ENCODE measurements around the gene ARPC5L.

ARPC5L gene

DNA sequence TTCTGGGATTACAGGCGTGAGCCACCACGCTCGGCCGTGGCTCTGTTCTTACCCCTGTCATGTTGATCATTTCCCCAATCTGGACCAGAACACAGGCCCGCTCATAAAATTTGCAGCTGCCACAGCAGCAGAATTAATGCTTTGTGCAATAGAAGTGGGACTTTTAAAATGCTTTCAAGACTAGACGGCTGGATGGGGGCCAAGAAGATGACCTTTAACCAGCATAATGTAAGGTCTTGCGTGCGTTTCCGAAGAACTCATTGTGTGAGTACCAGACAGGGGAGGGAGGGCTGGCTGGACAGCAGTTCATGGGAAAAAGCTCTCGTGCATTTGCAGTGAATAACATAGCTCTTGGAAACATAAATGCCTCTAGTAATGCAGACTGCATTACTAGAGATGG lies 12.1 kb upstream of the ARPC5L start:
- no peak overlapping the region for H4K8ac ChIP-seq (ENCODE audit: low read length)
- no peak overlapping the region for H3K9ac ChIP-seq (ENCODE audit: low read length)
- DNase-seq, result peak; percentile 88
- peaks cover 15% of the 10 kb centered on the region for H3K4me1 ChIP-seq (ENCODE audit: control insufficient read depth, insufficient read depth, low read depth, low read length)
- H3K9me3 ChIP-seq (ENCODE audit: control insufficient read depth, low read length), result no peaks in the 10 kb centered on the region
- no peaks in the 10 kb centered on the region for H3K36me3 ChIP-seq (ENCODE audit: control insufficient read depth in 1 of 2, insufficient read depth in 2 of 2, low read depth in 1 of 2, low read length in 2 of 2)
- no peaks in the 10 kb centered on the region for H3K79me1 ChIP-seq (replicated peaks; ENCODE audit: low read length, poor library complexity, severe bottlenecking)
- H3K4me3 ChIP-seq (ENCODE audit: insufficient read depth in 1 of 2, low read depth in 1 of 2, low read length in 2 of 2), result no peak overlapping the region
- H3K4me2 ChIP-seq (ENCODE audit: low read length, poor library complexity, severe bottlenecking), result no peak overlapping the region
- H2AK5ac ChIP-seq (ENCODE audit: low read length, severe bottlenecking), result no peak overlapping the region
- no peak overlapping the region for H3K27ac ChIP-seq (ENCODE audit: low read length, poor library complexity, severe bottlenecking)
- no peak overlapping the region for H2BK5ac ChIP-seq (ENCODE audit: low read depth, low read length, poor library complexity, severe bottlenecking)
- H3K18ac ChIP-seq (ENCODE audit: low read depth in 1 of 2, low read length in 2 of 2), result no peak overlapping the region
- no peak overlapping the region for H3K23ac ChIP-seq (ENCODE audit: low read length in 2 of 2)
- no peak overlapping the region for H2BK15ac ChIP-seq (ENCODE audit: low read depth, poor library complexity, severe bottlenecking)
- no peak overlapping the region for H3K4ac ChIP-seq (ENCODE audit: low read depth in 1 of 2, low read length in 2 of 2)
- no peak overlapping the region for H2BK120ac ChIP-seq (ENCODE audit: low read depth, low read length)
- H4K91ac ChIP-seq (ENCODE audit: low read length), result no peak overlapping the region
- 65% methylated on average over 10 of the region's 10 CpGs for WGBS
- no peak overlapping the region for H2BK12ac ChIP-seq (ENCODE audit: low read length in 2 of 2)
- no peak overlapping the region for H3K14ac ChIP-seq (ENCODE audit: low read length in 2 of 2)
- H2AFZ ChIP-seq (ENCODE audit: low read depth, low read length), result no peak overlapping the region
- peaks cover 0 to 13% of the 10 kb centered on the region in 2 experiments for H3K27me3 ChIP-seq (ENCODE audit: control insufficient read depth in 1 of 2, insufficient read depth in 1 of 2, low read length in 2 of 2)

DNA sequence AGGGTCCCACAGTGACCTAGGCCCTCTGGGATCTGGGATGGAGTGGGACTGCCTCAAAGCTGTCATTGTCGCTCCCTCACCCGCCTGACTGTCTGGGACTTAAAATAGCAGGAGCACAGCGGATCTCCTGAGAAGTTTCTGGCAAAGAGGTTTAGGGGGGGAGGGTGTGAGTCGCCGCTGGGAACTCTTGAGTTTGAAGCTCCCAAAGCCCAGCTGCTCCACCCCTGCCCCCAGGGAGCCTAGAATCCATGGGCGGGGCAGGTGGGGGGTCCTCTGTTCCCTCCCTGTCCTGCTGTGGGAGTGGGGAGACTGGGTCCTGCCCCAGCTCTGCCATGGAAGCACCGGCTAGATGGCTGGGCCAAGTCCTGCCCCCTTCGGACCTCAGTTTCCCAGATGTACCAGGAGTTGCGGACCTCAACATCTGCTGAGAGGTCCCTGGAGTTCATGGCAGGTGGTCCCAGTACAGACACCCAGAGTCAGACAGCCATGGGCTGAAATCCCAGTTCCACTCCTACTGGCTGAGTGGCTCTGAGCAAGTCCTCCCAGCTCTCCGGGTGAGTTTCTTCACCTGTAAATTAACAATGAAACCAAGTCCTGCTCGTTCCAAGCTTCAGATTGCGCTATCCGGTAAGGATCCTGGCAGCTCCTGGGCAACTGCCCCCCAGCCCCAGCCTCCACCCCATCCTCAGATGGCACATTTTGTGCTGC lies 9.7 kb upstream of the ARPC5L start:
- Histone ChIP-seq H3K9ac (ENCODE audit: low read length) (peak overlapping the region; percentile 78), H2BK15ac (ENCODE audit: low read depth, poor library complexity, severe bottlenecking) (no peak overlapping the region), H2BK12ac (ENCODE audit: low read length in 2 of 2) (peak overlapping the region in 1 of 2 experiments; percentile 6), H2BK120ac (ENCODE audit: low read depth, low read length) (no peak overlapping the region), H2AFZ (ENCODE audit: low read depth, low read length) (no peak overlapping the region), H3K14ac (ENCODE audit: low read length in 2 of 2) (no peak overlapping the region), H3K4me3 (ENCODE audit: insufficient read depth in 1 of 2, low read depth in 1 of 2, low read length in 2 of 2) (peak overlapping the region in 1 of 2 experiments; percentile 80), H3K27me3 (ENCODE audit: control insufficient read depth in 1 of 2, insufficient read depth in 1 of 2, low read length in 2 of 2) (peaks cover 0 to 13% of the 10 kb centered on the region in 2 experiments), H4K8ac (ENCODE audit: low read length) (no peak overlapping the region), H3K4me1 (ENCODE audit: control insufficient read depth, insufficient read depth, low read depth, low read length) (peaks cover 15% of the 10 kb centered on the region), H2BK5ac (ENCODE audit: low read depth, low read length, poor library complexity, severe bottlenecking) (no peak overlapping the region), H3K4me2 (ENCODE audit: low read length, poor library complexity, severe bottlenecking) (peak overlapping the region; percentile 88), H3K23ac (ENCODE audit: low read length in 2 of 2) (no peak overlapping the region), H3K79me1 (replicated peaks; ENCODE audit: low read length, poor library complexity, severe bottlenecking) (no peaks in the 10 kb centered on the region), H3K4ac (ENCODE audit: low read depth in 1 of 2, low read length in 2 of 2) (no peak overlapping the region), H3K36me3 (ENCODE audit: control insufficient read depth in 1 of 2, insufficient read depth in 2 of 2, low read depth in 1 of 2, low read length in 2 of 2) (peaks cover 10 to 20% of the 10 kb centered on the region in 2 experiments), H3K27ac (ENCODE audit: low read length, poor library complexity, severe bottlenecking) (no peak overlapping the region), H2AK5ac (ENCODE audit: low read length, severe bottlenecking) (peak overlapping the region; percentile 14), H3K18ac (ENCODE audit: low read depth in 1 of 2, low read length in 2 of 2) (peak overlapping the region in 1 of 2 experiments; percentile 71), H3K9me3 (ENCODE audit: control insufficient read depth, low read length) (no peaks in the 10 kb centered on the region), H4K91ac (ENCODE audit: low read length) (no peak overlapping the region)
- no peak for DNase-seq
- 84% methylated on average over 13 of the region's 13 CpGs for WGBS

DNA sequence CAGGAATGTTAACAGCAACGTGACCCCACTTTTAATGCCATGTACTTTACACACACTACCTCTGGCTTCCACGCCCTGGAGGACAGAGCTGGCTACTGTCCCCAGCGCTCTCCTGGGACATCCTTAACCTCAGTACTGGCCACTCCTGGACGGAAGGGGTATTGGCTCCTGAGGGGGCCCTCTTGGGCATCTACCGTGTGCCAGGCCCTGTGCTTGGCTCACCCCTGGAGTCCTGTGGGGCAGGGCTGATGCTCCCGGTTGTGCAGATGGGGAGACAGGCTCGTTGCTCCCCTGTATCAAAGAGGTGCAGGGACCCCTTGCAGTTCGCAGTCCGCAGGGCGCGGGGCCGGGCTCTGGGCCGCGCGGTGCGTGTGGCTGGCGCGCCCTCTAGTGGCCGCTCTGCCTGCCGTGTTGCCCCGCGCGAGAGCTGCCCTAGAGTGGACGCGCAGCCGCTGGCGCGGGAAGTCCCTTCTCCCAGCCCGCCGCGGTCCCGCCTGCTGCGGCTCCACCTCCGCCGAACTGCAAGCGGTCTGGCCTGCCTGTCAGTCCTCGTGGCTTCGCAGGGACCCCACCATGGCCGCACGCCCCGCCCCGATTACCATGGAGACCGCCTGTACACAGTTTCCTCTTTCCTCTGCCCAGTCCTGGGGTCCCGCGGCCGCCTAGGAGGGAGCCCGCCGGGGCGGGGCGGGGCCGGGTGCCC lies 8.9 kb upstream of the ARPC5L start, which contains the start of gene WDR38:
Gene WDR38 (plus strand): TSS at position 632 of the 703 bp plus-strand sequence. CDS start 72 bp downstream, outside the sequence.
- Histone ChIP-seq H3K4me3 (ENCODE audit: insufficient read depth in 1 of 2, low read depth in 1 of 2, low read length in 2 of 2) (peak within 1 kb of the TSS; percentile 63 to 80), H3K4me1 (ENCODE audit: control insufficient read depth, insufficient read depth, low read depth, low read length) (peaks cover 15% of the 10 kb centered on the region), H3K9me3 (ENCODE audit: control insufficient read depth, low read length) (no peaks in the 10 kb centered on the region), H2AFZ (ENCODE audit: low read depth, low read length) (peak within 1 kb of the TSS; percentile 66), H2BK5ac (ENCODE audit: low read depth, low read length, poor library complexity, severe bottlenecking) (no peak within 1 kb of the TSS), H3K14ac (ENCODE audit: low read length in 2 of 2) (peak within 1 kb of the TSS in 1 of 2 experiments; percentile 49), H3K4me2 (ENCODE audit: low read length, poor library complexity, severe bottlenecking) (peak within 1 kb of the TSS; percentile 88), H3K9ac (ENCODE audit: low read length) (peak within 1 kb of the TSS; percentile 78), H4K8ac (ENCODE audit: low read length) (peak within 1 kb of the TSS; percentile 79), H3K27me3 (ENCODE audit: control insufficient read depth in 1 of 2, insufficient read depth in 1 of 2, low read length in 2 of 2) (peaks cover 0 to 13% of the 10 kb centered on the region in 2 experiments), H2BK15ac (ENCODE audit: low read depth, poor library complexity, severe bottlenecking) (peak within 1 kb of the TSS; percentile 54), H3K36me3 (ENCODE audit: control insufficient read depth in 1 of 2, insufficient read depth in 2 of 2, low read depth in 1 of 2, low read length in 2 of 2) (peaks cover 17 to 27% of the 10 kb centered on the region in 2 experiments), H3K4ac (ENCODE audit: low read depth in 1 of 2, low read length in 2 of 2) (peak within 1 kb of the TSS in 1 of 2 experiments; percentile 54), H3K23ac (ENCODE audit: low read length in 2 of 2) (no peak within 1 kb of the TSS), H3K79me1 (replicated peaks; ENCODE audit: low read length, poor library complexity, severe bottlenecking) (peaks cover under 1% of the 10 kb centered on the region), H2BK12ac (ENCODE audit: low read length in 2 of 2) (peak within 1 kb of the TSS in 1 of 2 experiments; percentile 64), H3K18ac (ENCODE audit: low read depth in 1 of 2, low read length in 2 of 2) (peak within 1 kb of the TSS; percentile 29 to 71), H2AK5ac (ENCODE audit: low read length, severe bottlenecking) (peak within 1 kb of the TSS; percentile 14), H4K91ac (ENCODE audit: low read length) (peak within 1 kb of the TSS; percentile 80), H3K27ac (ENCODE audit: low read length, poor library complexity, severe bottlenecking) (no peak within 1 kb of the TSS), H2BK120ac (ENCODE audit: low read depth, low read length) (no peak within 1 kb of the TSS)
- WGBS, result 5% methylated on average over 33 of the region's 51 CpGs
- DNase-seq, result peak; percentile 82

DNA sequence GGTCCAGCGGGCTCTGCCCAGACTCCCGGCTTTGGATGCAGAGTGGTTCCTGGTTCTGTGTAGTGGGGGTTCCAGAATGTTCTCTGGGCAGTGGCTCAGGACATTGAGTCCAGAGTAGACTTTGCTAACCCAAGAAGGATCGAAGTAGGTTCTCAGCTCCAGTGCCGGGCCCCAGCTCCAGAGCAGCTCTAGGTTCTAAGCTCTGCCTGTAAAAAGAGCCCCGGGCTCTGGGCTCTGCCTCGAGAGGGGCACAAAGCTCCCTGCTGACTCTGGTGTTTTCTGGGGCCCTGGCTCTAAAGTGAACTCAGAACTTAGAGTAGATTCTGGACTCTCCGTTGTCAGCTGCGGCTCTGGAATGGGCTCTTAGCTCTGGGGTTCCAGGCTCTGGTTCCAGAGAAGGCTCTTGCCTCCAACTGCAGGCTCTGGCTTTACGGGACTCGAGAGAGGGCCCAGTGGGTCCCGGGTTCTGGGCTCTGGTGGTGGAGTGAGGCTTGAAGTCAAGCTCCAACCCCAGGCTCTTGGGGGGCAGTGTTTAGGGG lies 8.3 kb upstream of the ARPC5L start:
- Histone ChIP-seq H2AK5ac (ENCODE audit: low read length, severe bottlenecking) (no peak overlapping the region), H3K79me1 (replicated peaks; ENCODE audit: low read length, poor library complexity, severe bottlenecking) (peaks cover 5% of the 10 kb centered on the region), H3K4me1 (ENCODE audit: control insufficient read depth, insufficient read depth, low read depth, low read length) (peaks cover 16% of the 10 kb centered on the region), H3K23ac (ENCODE audit: low read length in 2 of 2) (no peak overlapping the region), H3K27ac (ENCODE audit: low read length, poor library complexity, severe bottlenecking) (no peak overlapping the region), H4K8ac (ENCODE audit: low read length) (no peak overlapping the region), H3K36me3 (ENCODE audit: control insufficient read depth in 1 of 2, insufficient read depth in 2 of 2, low read depth in 1 of 2, low read length in 2 of 2) (peaks cover 24 to 34% of the 10 kb centered on the region in 2 experiments), H2BK5ac (ENCODE audit: low read depth, low read length, poor library complexity, severe bottlenecking) (no peak overlapping the region), H3K4me2 (ENCODE audit: low read length, poor library complexity, severe bottlenecking) (peak overlapping the region; percentile 88), H3K4me3 (ENCODE audit: insufficient read depth in 1 of 2, low read depth in 1 of 2, low read length in 2 of 2) (peak overlapping the region; percentile 63 to 80), H3K27me3 (ENCODE audit: control insufficient read depth in 1 of 2, insufficient read depth in 1 of 2, low read length in 2 of 2) (peaks cover 0 to 13% of the 10 kb centered on the region in 2 experiments), H2BK15ac (ENCODE audit: low read depth, poor library complexity, severe bottlenecking) (no peak overlapping the region), H4K91ac (ENCODE audit: low read length) (no peak overlapping the region), H3K18ac (ENCODE audit: low read depth in 1 of 2, low read length in 2 of 2) (no peak overlapping the region), H2BK120ac (ENCODE audit: low read depth, low read length) (no peak overlapping the region), H3K9me3 (ENCODE audit: control insufficient read depth, low read length) (no peaks in the 10 kb centered on the region), H2AFZ (ENCODE audit: low read depth, low read length) (no peak overlapping the region), H3K9ac (ENCODE audit: low read length) (peak overlapping the region; percentile 78), H3K4ac (ENCODE audit: low read depth in 1 of 2, low read length in 2 of 2) (peak overlapping the region in 1 of 2 experiments; percentile 54), H3K14ac (ENCODE audit: low read length in 2 of 2) (no peak overlapping the region), H2BK12ac (ENCODE audit: low read length in 2 of 2) (no peak overlapping the region)
- DNase-seq, result no peak
- WGBS, result 79% methylated on average over 10 of the region's 11 CpGs

Measured in mesenchymal stem cell (in vitro differentiated cells and primary cell).